HepG2 (cell line): ENCODE data around the gene UBAP1L. TPM values are rescaled to one million over a fixed set of nuclear protein-coding genes. Genes with fewer than 3 reads are reported as not detected.

Experiments
- ATAC-seq: fragments of 200-7000 bp; cut with Tn5 transposase; 3 replicates; pipeline ENCODE4 v1.9.1; 2020; ENCODE audit warnings: mild to moderate bottlenecking, moderate library complexity
- BruUV-seq: library from RNA; stranded (reverse); fragments of 400-500 nt; replicated peaks from 2 replicates; lab custom pipeline; 2021; lab: Mats Ljungman, UMichigan
- CTCF ChIA-PET: fragments of 300-600 bp; formaldehyde crosslinking; extraction: SDS; loops from one replicate; lab custom pipeline; 2021; ENCODE audit warnings: low total read pairs, inconsistent platforms, low intra/inter-chr PET ratio; lab: Yijun Ruan, JAX
- POLR2A ChIA-PET: fragments of 350-600 bp; sonication (Branson Sonifier 250); formaldehyde crosslinking; loops from one replicate; lab custom pipeline; 2020; ENCODE audit warnings: antibody characterized with exemption, inconsistent platforms; lab: Yijun Ruan, JAX
- DNase-seq: peaks from one replicate; pipeline ENCODE4 v3.0.0-alpha.2; 2015; ENCODE audit warnings: low spot score
- FAIRE-seq: peaks from 3 replicates; lab custom pipeline; 2011; peaks lifted over from hg19 to GRCh38; lab: Jason Lieb, UNC
- H2AFZ ChIP-seq: one replicate; pipeline ENCODE4 v1.6.1; 2011; ENCODE audit warnings: low read length, inconsistent platforms
- H3K27ac ChIP-seq: fragments of 300-600 bp; 3 replicates; pipeline ENCODE4 v1.8.0; 2011; ENCODE audit warnings: mixed run types, mild to moderate bottlenecking, mixed read lengths, low read length, inconsistent platforms; ENCODE audit not compliant: insufficient read depth; ENCODE audit errors: extremely low read length
- H3K27me3 ChIP-seq, 2 experiments: fragments of 200-600 bp in 1 of 2; 2 replicates in 1 of 2; 3 replicates in 1 of 2; pipeline versions ENCODE4 v1.6.0 to v1.8.0; 2011; ENCODE audit warnings: low read length in 2 of 2, mild to moderate bottlenecking in 2 of 2, moderate library complexity in 2 of 2, inconsistent platforms in 1 of 2; ENCODE audit not compliant: insufficient read depth in 2 of 2, control insufficient read depth in 1 of 2
- H3K36me3 ChIP-seq, 2 experiments: fragments of 200-600 bp in 1 of 2; replicated peaks in 1 of 2; 2 replicates in 1 of 2; 3 replicates in 1 of 2; pipeline versions ENCODE4 v1.5.1 to v1.8.0; 2011; ENCODE audit warnings: low read length in 2 of 2, inconsistent platforms in 1 of 2; ENCODE audit not compliant: insufficient read depth in 2 of 2, control insufficient read depth in 1 of 2
- H3K4me1 ChIP-seq: 2 replicates; pipeline ENCODE4 v1.5.1; 2012; ENCODE audit warnings: low read length, inconsistent platforms; ENCODE audit not compliant: insufficient read depth
- H3K4me2 ChIP-seq: 2 replicates; pipeline ENCODE4 v1.6.0; 2011; ENCODE audit warnings: low read depth, low read length, inconsistent platforms
- H3K4me3 ChIP-seq, 3 experiments: fragments of 200-600 bp in 1 of 3; sonication (generic), shearing (Covaris generic) in 1 of 3; replicated peaks in 1 of 3; 2 replicates each; pipeline ENCODE4 v1.5.1; 2011 to 2016; ENCODE audit warnings: low read length in 3 of 3, inconsistent platforms in 2 of 3, low read depth in 2 of 3, mild to moderate bottlenecking in 2 of 3, control low read depth in 1 of 3, mixed read lengths in 1 of 3; ENCODE audit not compliant: insufficient read depth in 1 of 3
- H3K79me2 ChIP-seq: one replicate; pipeline ENCODE4 v1.6.1; 2011; ENCODE audit warnings: low read length, inconsistent platforms; ENCODE audit not compliant: insufficient read depth
- H3K9ac ChIP-seq: 2 replicates; pipeline ENCODE4 v1.6.0; 2011; ENCODE audit warnings: mild to moderate bottlenecking, low read depth, low read length, inconsistent platforms; ENCODE audit not compliant: insufficient read depth
- H3K9me3 ChIP-seq: 2 replicates; pipeline ENCODE4 v1.5.1; 2012; ENCODE audit warnings: mild to moderate bottlenecking, low read length
- H4K20me1 ChIP-seq: 2 replicates; pipeline ENCODE4 v1.6.0; 2011; ENCODE audit warnings: inconsistent platforms, mild to moderate bottlenecking, low read length, moderate library complexity; ENCODE audit not compliant: insufficient read depth
- ARHGAP35 ChIP-seq: sonication (generic); formaldehyde crosslinking; IDR thresholded peaks from 2 replicates; pipeline ENCODE4 v1.9.0; 2022; ENCODE audit warnings: mild to moderate bottlenecking, inconsistent platforms, moderate library complexity, missing genetic modification reagents, borderline replicate concordance
- ARID2 ChIP-seq: sonication (generic); formaldehyde crosslinking; IDR thresholded peaks from 2 replicates; pipeline ENCODE4 v1.8.1; 2022; ENCODE audit warnings: mild to moderate bottlenecking, missing genetic modification reagents, borderline replicate concordance
- ATRX ChIP-seq: sonication (generic); formaldehyde crosslinking; IDR thresholded peaks from 2 replicates; pipeline ENCODE4 v1.4.0; 2020; ENCODE audit warnings: missing genetic modification reagents, borderline replicate concordance
- ESRRA ChIP-seq: sonication (generic); formaldehyde crosslinking; IDR thresholded peaks from 2 replicates; pipeline ENCODE4 v1.5.1; 2020; ENCODE audit warnings: mild to moderate bottlenecking, low read depth, missing genetic modification reagents
- IKZF4 ChIP-seq: sonication (generic); formaldehyde crosslinking; IDR thresholded peaks from 2 replicates; pipeline ENCODE4 v1.5.1; 2020; ENCODE audit warnings: borderline replicate concordance, mild to moderate bottlenecking, low read depth, missing genetic modification reagents; ENCODE audit errors: not compliant biosample characterization
- RCOR2 ChIP-seq: IDR thresholded peaks from 2 replicates; pipeline ENCODE4 v1.6.1; 2016; ENCODE audit warnings: missing biosample characterization, missing genetic modification reagents
- SOX13 ChIP-seq, 3 experiments: fragments of 450-650 bp in 1 of 3; sonication (generic) in 1 of 3; formaldehyde crosslinking in 1 of 3; IDR thresholded peaks in 2 of 3; conservative IDR thresholded peaks in 1 of 3; 2 replicates each; pipeline versions ENCODE4 v1.5.0 to v1.6.1; 2016 to 2020; ENCODE audit warnings: antibody characterized with exemption in 1 of 3, mild to moderate bottlenecking in 1 of 3, missing compliant biosample characterization in 1 of 3, missing genetic modification reagents in 1 of 3, moderate library complexity in 1 of 3
- TCF7L2 ChIP-seq: IDR thresholded peaks from 2 replicates; pipeline ENCODE4 v1.6.1; 2011; ENCODE audit warnings: mild to moderate bottlenecking, low read depth, low read length, moderate library complexity
- XRCC5 ChIP-seq: fragments of 200-400 bp; formaldehyde crosslinking; optimal IDR thresholded peaks from 2 replicates; pipeline ENCODE3; 2017; ENCODE audit warnings: mild to moderate bottlenecking, low read length
- ZIK1 ChIP-seq: sonication (generic); formaldehyde crosslinking; IDR thresholded peaks from 2 replicates; pipeline ENCODE4 v1.5.0; 2020; ENCODE audit warnings: mild to moderate bottlenecking, low read depth, missing genetic modification reagents, borderline replicate concordance
- ZNF501 ChIP-seq: sonication (generic); formaldehyde crosslinking; IDR thresholded peaks from 2 replicates; pipeline ENCODE4 v1.5.1; 2020; ENCODE audit warnings: mild to moderate bottlenecking, moderate library complexity, missing genetic modification reagents
- ZNF790 ChIP-seq: sonication (generic); formaldehyde crosslinking; IDR thresholded peaks from 2 replicates; pipeline ENCODE4 v1.8.0; 2022; ENCODE audit warnings: missing genetic modification reagents, mild to moderate bottlenecking, borderline replicate concordance
- WGBS: methylation state at CpG from one replicate; pipeline ENCODE4 v1.1.6; 2017; ENCODE audit warnings: low lambda C conversion rate; 5-methylcytosine and 5-hydroxymethylcytosine counted together
- in situ Hi-C: cut with HindIII; loops from 2 replicates; pipeline ENCODE4 v1.10.0; 2017; ENCODE audit warnings: low pct_unique_long_range_greater_than_20kb; ENCODE audit not compliant: extremely low pct_ligation_motif_present
- intact Hi-C: fragments of 100-400 bp; cut with micrococcal nuclease; formaldehyde crosslinking; loops from one replicate; pipeline ENCODE4 v1.10.0; 2022; ENCODE audit not compliant: unreplicated experiment
- polyA plus RNA-seq, 8 experiments: library from polyadenylated mRNA; depleted of rRNA in 3 of 8; stranded (reverse) in 7 of 8; unstranded in 1 of 8; fragments of >200 nt; fragmentation: Illumina TruSeq in 4 of 8; extraction: Trizol in 4 of 8; gene quantifications; 2 replicates each; pipeline versions ENCODE4 v1.2.1 to v1.2.3, GENCODE V29; 2011 to 2016; ENCODE audit warnings: low read depth in 4 of 8, missing spikeins in 1 of 8, mixed read lengths in 1 of 8; ENCODE audit not compliant: insufficient read depth in 1 of 8
- total RNA-seq, 5 experiments: library from RNA; depleted of rRNA; stranded (reverse); fragments of >200 nt; fragmentation: Illumina TruSeq; extraction: Trizol; gene quantifications; 2 replicates each; pipeline ENCODE4 v1.2.3, GENCODE V29; 2016; ENCODE audit warnings: low read depth in 1 of 5
- TF ChIP-seq, protein P1 (sequence below): IDR thresholded peaks from 2 replicates; pipeline ENCODE4 v1.6.1; 2012; ENCODE audit warnings: inconsistent platforms
- TF ChIP-seq, protein P2 (sequence below): IDR thresholded peaks from 2 replicates; pipeline ENCODE4 v1.6.1; 2018; ENCODE audit warnings: missing genetic modification reagents, mild to moderate bottlenecking, missing compliant biosample characterization
- TF ChIP-seq, protein P3 (sequence below): sonication (generic); formaldehyde crosslinking; IDR thresholded peaks from 2 replicates; pipeline ENCODE4 v1.4.0; 2020; ENCODE audit warnings: missing genetic modification reagents

Gene UBAP1L
- total and polyA plus RNA-seq, 2 of the 13 experiments (the other 11 are each of a cell fraction or from before 2014, with no cell fraction given) = 0.86 to 1.4 TPM

DNA sequence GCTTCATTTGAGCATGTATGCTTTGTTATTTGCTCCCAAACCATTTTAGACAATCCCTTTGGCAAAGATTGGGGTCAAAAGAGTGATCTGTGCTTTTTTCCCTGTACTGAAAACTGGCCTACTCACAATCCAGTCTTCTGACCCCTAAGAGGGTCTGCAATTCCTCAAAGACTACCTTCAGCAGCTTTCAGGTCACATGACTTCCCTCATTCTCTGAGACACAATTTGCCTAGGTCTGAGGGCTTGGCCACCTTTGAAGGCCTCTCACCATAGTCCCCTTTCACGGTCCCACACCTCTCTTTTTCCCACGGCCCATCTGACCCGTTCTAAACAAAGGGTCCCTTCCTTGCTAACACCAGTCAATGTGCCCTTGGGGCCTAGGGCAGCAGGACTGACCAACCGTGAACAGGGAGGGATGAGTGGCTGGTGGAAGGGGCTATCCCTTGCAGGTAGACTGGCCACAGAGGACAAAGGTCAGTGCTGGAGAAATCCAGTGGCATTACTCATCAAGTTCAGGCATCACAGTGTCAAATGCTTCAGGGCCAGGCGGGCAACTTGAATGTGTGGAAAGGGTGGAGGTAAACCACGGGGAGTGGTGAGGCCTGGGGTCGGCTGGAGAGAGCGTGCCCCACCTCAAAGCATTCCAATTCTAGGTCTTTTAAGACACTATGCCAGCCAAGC lies 58.0 kb downstream of the UBAP1L start:
- in situ Hi-C loops = no loop called here
- TF ChIP-seq XRCC5 (peak; percentile 70), ARHGAP35 (0 out of 2 replicates have a peak, but pooled peaks have one; percentile 29), ARID2 (0 out of 2 replicates have a peak, but pooled peaks have one; percentile 32), ZNF501 (no peak; the same call in 1 of the 2 replicates), ATRX (no peak), ZNF790 (no peak), RCOR2 (CRISPR knock-in tag) (peak; percentile 75; the same call in 1 of the 2 replicates), ESRRA (CRISPR knock-in tag) (peak; percentile 64; the same call in 1 of the 2 replicates), SOX13 (IDR thresholded peaks at IDR 0.05) (no peak), SOX13 (CRISPR knock-in tag; conservative IDR thresholded peaks at IDR 0.05 in 1 of 2, IDR thresholded peaks at IDR 0.05 in 1 of 2) (peak in 1 of 2 experiments; percentile 77; a peak in 2 of 4 replicates), IKZF4 (CRISPR knock-in tag) (no peak), TCF7L2 (no peak), ZIK1 (no peak)
- TF ChIP-seq, protein P1, sequence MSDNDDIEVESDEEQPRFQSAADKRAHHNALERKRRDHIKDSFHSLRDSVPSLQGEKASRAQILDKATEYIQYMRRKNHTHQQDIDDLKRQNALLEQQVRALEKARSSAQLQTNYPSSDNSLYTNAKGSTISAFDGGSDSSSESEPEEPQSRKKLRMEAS = peak; percentile 70
- TF ChIP-seq, protein P2, sequence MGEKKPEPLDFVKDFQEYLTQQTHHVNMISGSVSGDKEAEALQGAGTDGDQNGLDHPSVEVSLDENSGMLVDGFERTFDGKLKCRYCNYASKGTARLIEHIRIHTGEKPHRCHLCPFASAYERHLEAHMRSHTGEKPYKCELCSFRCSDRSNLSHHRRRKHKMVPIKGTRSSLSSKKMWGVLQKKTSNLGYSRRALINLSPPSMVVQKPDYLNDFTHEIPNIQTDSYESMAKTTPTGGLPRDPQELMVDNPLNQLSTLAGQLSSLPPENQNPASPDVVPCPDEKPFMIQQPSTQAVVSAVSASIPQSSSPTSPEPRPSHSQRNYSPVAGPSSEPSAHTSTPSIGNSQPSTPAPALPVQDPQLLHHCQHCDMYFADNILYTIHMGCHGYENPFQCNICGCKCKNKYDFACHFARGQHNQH (CRISPR knock-in tag) = 0 out of 2 replicates have a peak, but pooled peaks have one; percentile 48
- TF ChIP-seq, protein P3, sequence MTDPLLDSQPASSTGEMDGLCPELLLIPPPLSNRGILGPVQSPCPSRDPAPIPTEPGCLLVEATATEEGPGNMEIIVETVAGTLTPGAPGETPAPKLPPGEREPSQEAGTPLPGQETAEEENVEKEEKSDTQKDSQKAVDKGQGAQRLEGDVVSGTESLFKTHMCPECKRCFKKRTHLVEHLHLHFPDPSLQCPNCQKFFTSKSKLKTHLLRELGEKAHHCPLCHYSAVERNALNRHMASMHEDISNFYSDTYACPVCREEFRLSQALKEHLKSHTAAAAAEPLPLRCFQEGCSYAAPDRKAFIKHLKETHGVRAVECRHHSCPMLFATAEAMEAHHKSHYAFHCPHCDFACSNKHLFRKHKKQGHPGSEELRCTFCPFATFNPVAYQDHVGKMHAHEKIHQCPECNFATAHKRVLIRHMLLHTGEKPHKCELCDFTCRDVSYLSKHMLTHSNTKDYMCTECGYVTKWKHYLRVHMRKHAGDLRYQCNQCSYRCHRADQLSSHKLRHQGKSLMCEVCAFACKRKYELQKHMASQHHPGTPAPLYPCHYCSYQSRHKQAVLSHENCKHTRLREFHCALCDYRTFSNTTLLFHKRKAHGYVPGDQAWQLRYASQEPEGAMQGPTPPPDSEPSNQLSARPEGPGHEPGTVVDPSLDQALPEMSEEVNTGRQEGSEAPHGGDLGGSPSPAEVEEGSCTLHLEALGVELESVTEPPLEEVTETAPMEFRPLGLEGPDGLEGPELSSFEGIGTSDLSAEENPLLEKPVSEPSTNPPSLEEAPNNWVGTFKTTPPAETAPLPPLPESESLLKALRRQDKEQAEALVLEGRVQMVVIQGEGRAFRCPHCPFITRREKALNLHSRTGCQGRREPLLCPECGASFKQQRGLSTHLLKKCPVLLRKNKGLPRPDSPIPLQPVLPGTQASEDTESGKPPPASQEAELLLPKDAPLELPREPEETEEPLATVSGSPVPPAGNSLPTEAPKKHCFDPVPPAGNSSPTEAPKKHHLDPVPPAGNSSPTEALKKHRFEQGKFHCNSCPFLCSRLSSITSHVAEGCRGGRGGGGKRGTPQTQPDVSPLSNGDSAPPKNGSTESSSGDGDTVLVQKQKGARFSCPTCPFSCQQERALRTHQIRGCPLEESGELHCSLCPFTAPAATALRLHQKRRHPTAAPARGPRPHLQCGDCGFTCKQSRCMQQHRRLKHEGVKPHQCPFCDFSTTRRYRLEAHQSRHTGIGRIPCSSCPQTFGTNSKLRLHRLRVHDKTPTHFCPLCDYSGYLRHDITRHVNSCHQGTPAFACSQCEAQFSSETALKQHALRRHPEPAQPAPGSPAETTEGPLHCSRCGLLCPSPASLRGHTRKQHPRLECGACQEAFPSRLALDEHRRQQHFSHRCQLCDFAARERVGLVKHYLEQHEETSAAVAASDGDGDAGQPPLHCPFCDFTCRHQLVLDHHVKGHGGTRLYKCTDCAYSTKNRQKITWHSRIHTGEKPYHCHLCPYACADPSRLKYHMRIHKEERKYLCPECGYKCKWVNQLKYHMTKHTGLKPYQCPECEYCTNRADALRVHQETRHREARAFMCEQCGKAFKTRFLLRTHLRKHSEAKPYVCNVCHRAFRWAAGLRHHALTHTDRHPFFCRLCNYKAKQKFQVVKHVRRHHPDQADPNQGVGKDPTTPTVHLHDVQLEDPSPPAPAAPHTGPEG = no peak

More for the DNA sequence above, 58.0 kb downstream of the UBAP1L start:
- Histone ChIP-seq H3K4me1 (peaks cover 79% of the 10 kb centered on the region), H3K27me3 (no peaks in the 10 kb centered on the region), H3K4me3 (peak overlapping the region in 1 of 3 experiments; percentile 27; a peak in 1 of 6 replicates), H4K20me1 (no peaks in the 10 kb centered on the region), H2AFZ (no peak overlapping the region), H3K27ac (peak overlapping the region; percentile 46), H3K9me3 (no peaks in the 10 kb centered on the region), H3K36me3 (no peaks in the 10 kb centered on the region), H3K4me2 (peak overlapping the region; percentile 71), H3K9ac (peak overlapping the region; percentile 13; the same call in 1 of the 2 replicates), H3K79me2 (no peaks in the 10 kb centered on the region)
- ATAC-seq (peak; percentile 81), DNase-seq (peak; percentile 96), FAIRE-seq (peak; percentile 87)
- ChIA-PET POLR2A (interaction anchor here (0.7 to 4.5 kb wide), 5 partner anchors 13 to 128 kb away, joined by 3 to 27 read pairs (median 4); partner anchors contain the start of genes CLPX and SLC51B), CTCF (interaction anchor here (1.2 to 5.0 kb wide), 3 partner anchors 24 to 45 kb away, joined by 3 to 54 read pairs (median 4); no protein-coding TSS in a partner anchor)
- 0% methylated on average over 5 of the region's 8 CpGs for whole genome bisulfite sequencing
- intact Hi-C loops = loop anchor here (1.0 to 10.0 kb wide), 2 partner anchors 29 to 238 kb away; partner anchors contain the start of gene RNU5A-1
- TSS peak; percentile 75 for BruUV-seq
